Measurements from ENCODE around the gene BARX2.
A peak's percentile ranks its signal among the peaks of the same experiment; 100 is the strongest.
"Not testable (repeated sequence)": the region's sequence is repeated elsewhere in the genome, so short reads cannot be mapped to it uniquely, and the experiment has no call there.

Gene BARX2, protein sequence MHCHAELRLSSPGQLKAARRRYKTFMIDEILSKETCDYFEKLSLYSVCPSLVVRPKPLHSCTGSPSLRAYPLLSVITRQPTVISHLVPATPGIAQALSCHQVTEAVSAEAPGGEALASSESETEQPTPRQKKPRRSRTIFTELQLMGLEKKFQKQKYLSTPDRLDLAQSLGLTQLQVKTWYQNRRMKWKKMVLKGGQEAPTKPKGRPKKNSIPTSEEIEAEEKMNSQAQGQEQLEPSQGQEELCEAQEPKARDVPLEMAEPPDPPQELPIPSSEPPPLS

DNA sequence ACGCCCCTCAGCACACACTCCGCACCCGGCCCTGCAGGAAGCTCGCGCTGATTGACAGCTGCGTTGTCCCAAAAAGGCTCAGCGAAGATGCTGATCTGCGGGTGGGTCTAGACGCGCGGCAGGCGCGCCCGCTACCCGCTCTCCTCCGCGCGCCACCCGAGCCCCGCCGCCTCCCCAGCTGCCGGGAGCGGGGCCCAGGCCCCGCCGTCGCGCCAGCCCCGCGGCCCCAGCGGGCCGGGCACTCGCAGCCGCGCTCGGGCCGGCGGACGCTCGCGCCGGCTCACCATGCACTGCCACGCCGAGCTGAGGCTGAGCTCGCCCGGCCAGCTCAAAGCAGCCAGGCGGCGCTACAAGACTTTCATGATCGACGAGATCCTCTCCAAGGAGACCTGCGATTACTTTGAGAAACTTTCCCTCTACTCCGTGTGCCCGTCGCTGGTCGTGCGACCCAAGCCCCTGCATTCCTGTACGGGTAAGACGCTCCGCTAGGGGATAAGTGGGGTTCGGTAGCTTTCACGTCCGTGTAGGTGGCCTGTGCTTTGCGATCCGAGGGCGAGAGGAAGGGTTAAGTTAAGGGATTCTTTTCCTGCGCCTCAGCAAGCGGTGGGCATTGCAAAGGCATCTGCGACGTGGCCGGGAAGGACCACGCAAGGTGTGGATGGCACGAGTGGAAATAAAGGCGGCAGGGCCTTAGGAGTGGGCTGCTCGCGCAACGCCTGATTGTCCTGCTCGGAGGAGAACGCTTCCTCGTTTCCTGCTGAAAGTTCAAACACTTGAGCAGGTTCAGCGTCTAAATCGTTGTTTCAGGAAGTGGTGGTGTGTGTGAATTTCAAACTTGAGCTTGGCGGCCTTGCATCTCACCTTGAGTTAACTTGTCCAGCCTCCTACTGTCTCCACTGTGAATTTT is at the start of gene BARX2:
Gene BARX2 (plus strand): TSS at position 98 of the 907 bp plus-strand sequence. CDS start 188 bp downstream, at position 286.
- ATAC-seq (ENCODE audit: low read depth) (peak; percentile 76), DNase-seq (ENCODE audit: low spot score) (peak; percentile 67)
- no peaks in the 10 kb centered on the region for H3K36me3 ChIP-seq (ENCODE audit: low read depth)
- peak within 1 kb of the TSS; percentile 47 for H3K4me3 ChIP-seq (ENCODE audit: severe bottlenecking)
- H3K27ac ChIP-seq (ENCODE audit: poor library complexity, severe bottlenecking), result peak within 1 kb of the TSS; percentile 22
- no peaks in the 10 kb centered on the region for H3K9me3 ChIP-seq (ENCODE audit: severe bottlenecking)
- H3K27me3 ChIP-seq (ENCODE audit: insufficient read depth, poor library complexity, severe bottlenecking), result peaks cover 36% of the 10 kb centered on the region
- H3K4me1 ChIP-seq (ENCODE audit: insufficient read depth, poor library complexity, severe bottlenecking), result peaks cover 2% of the 10 kb centered on the region
- TF ChIP-seq, protein P1, sequence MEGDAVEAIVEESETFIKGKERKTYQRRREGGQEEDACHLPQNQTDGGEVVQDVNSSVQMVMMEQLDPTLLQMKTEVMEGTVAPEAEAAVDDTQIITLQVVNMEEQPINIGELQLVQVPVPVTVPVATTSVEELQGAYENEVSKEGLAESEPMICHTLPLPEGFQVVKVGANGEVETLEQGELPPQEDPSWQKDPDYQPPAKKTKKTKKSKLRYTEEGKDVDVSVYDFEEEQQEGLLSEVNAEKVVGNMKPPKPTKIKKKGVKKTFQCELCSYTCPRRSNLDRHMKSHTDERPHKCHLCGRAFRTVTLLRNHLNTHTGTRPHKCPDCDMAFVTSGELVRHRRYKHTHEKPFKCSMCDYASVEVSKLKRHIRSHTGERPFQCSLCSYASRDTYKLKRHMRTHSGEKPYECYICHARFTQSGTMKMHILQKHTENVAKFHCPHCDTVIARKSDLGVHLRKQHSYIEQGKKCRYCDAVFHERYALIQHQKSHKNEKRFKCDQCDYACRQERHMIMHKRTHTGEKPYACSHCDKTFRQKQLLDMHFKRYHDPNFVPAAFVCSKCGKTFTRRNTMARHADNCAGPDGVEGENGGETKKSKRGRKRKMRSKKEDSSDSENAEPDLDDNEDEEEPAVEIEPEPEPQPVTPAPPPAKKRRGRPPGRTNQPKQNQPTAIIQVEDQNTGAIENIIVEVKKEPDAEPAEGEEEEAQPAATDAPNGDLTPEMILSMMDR (IDR thresholded peaks at IDR 0.05; ENCODE audit: poor library complexity, severe bottlenecking), result peak; percentile 78

DNA sequence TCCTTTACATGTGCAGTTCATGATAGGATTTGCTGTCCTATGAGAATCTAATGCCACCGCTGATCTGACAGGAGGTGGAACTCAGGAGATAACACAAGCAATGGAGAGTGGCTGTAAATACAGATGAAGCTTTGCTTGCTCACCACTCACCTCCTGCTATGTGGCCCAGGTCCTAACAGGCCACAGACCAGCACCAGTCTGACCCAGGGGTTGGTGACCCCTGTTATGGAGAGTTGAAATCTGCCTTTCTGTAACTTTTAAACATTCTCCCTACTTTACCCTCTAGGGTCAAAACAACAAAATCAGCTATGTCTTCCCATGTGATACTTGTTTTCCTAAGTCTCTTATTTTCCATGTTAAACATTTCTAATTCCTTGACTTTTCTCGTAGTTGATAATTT is 48.7 kb upstream of the BARX2 start:
- Histone ChIP-seq H3K27ac (ENCODE audit: poor library complexity, severe bottlenecking) (no peak overlapping the region), H3K27me3 (ENCODE audit: insufficient read depth, poor library complexity, severe bottlenecking) (no peaks in the 10 kb centered on the region), H3K4me1 (ENCODE audit: insufficient read depth, poor library complexity, severe bottlenecking) (no peaks in the 10 kb centered on the region), H3K4me3 (ENCODE audit: severe bottlenecking) (no peak overlapping the region), H3K9me3 (ENCODE audit: severe bottlenecking) (no peaks in the 10 kb centered on the region), H3K36me3 (ENCODE audit: low read depth) (no peaks in the 10 kb centered on the region)
- DNase-seq (ENCODE audit: low spot score), result no peak
- TF ChIP-seq, protein P1 (IDR thresholded peaks at IDR 0.05; ENCODE audit: poor library complexity, severe bottlenecking), result no peak
- ATAC-seq (ENCODE audit: low read depth), result no peak

DNA sequence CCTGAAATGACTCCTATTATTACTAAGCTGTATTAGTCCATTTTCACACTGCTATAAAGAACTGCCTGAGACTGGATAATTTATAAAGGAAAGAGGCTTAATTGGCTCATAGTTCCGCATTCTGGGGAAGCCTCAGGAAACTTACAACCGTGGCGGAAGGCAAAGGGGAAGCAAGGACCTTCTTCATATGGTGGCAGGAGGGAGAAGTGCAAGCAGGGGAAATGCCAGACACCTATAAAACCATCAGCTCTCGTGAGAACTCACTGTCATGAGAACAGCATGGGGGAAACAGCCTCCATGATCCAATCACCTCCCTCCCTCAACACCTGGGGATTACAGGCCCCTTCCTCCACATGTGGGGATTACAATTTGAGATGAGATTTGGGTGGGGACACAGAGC is 47.9 kb upstream of the BARX2 start:
- not testable (repeated sequence) for H3K27me3 ChIP-seq (ENCODE audit: insufficient read depth, poor library complexity, severe bottlenecking); DNase-seq (ENCODE audit: low spot score); ATAC-seq (ENCODE audit: low read depth); H3K4me1 ChIP-seq (ENCODE audit: insufficient read depth, poor library complexity, severe bottlenecking); H3K27ac ChIP-seq (ENCODE audit: poor library complexity, severe bottlenecking); H3K9me3 ChIP-seq (ENCODE audit: severe bottlenecking); H3K36me3 ChIP-seq (ENCODE audit: low read depth); H3K4me3 ChIP-seq (ENCODE audit: severe bottlenecking)

DNA sequence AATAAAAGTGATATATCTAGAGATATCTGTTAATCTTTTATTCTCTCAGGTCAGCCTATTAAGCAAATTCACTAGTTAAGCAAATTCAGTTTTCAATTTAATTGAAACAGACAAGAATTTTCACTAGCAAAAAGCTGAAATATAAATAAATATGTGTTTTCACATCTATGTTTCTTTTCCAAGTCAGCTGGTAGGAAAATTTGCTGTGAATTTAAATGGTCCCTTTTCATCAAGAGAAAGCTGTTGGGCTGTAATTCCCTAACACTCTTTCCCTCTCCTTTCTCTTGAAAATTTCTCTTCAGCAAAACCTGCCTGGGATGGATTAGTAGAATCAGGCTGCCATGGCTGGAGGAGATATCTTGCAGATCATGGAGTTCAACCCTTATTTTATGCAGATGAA is 46.9 kb upstream of the BARX2 start:
- Histone ChIP-seq H3K4me3 (ENCODE audit: severe bottlenecking) (no peak overlapping the region), H3K36me3 (ENCODE audit: low read depth) (no peaks in the 10 kb centered on the region), H3K27ac (ENCODE audit: poor library complexity, severe bottlenecking) (no peak overlapping the region), H3K27me3 (ENCODE audit: insufficient read depth, poor library complexity, severe bottlenecking) (no peaks in the 10 kb centered on the region), H3K9me3 (ENCODE audit: severe bottlenecking) (no peaks in the 10 kb centered on the region), H3K4me1 (ENCODE audit: insufficient read depth, poor library complexity, severe bottlenecking) (no peaks in the 10 kb centered on the region)
- ATAC-seq (ENCODE audit: low read depth) (no peak), DNase-seq (ENCODE audit: low spot score) (no peak)
- TF ChIP-seq, protein P1 (IDR thresholded peaks at IDR 0.05; ENCODE audit: poor library complexity, severe bottlenecking), result no peak

DNA sequence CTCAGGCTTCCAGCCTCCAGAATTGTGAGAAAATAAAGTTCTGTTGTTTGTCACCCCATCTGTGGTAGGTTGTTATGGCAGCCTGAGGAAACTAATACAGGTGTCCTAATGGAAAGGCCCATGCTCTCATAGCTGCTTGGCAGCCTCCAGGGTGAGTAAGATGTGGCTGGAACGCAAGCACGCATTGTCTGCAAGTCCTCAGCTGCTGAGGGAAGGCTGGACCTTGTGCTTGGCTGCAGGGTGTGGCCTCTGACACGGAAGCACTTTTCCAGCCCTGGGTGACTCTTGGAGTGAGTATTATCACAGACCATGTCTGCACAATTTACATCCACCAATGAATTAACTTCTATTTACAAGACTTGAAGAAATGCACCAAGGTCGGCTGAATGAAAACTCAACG is 44.4 kb upstream of the BARX2 start:
- H3K27me3 ChIP-seq (ENCODE audit: insufficient read depth, poor library complexity, severe bottlenecking), result no peaks in the 10 kb centered on the region
- TF ChIP-seq, protein P1 (IDR thresholded peaks at IDR 0.05; ENCODE audit: poor library complexity, severe bottlenecking), result no peak
- no peaks in the 10 kb centered on the region for H3K4me1 ChIP-seq (ENCODE audit: insufficient read depth, poor library complexity, severe bottlenecking)
- H3K4me3 ChIP-seq (ENCODE audit: severe bottlenecking), result no peak overlapping the region
- H3K36me3 ChIP-seq (ENCODE audit: low read depth), result no peaks in the 10 kb centered on the region
- DNase-seq (ENCODE audit: low spot score), result no peak
- H3K27ac ChIP-seq (ENCODE audit: poor library complexity, severe bottlenecking), result no peak overlapping the region
- ATAC-seq (ENCODE audit: low read depth), result no peak
- H3K9me3 ChIP-seq (ENCODE audit: severe bottlenecking), result no peaks in the 10 kb centered on the region
